A549 (cell line): Measurements from ENCODE around the gene RAPGEF3. TPM values are rescaled to one million over a fixed set of nuclear protein-coding genes. Genes with fewer than 3 reads are reported as not detected.

Source experiments
- ATAC-seq, 2 experiments: fragments of 200-7000 bp in 1 of 2; fragments of >200 bp in 1 of 2; cut with Nextera tagmentation in 1 of 2; cut with Tn5 transposase in 1 of 2; 3 replicates each; pipeline versions ENCODE4 v1.8.0 to v1.9.1; 2018 to 2020; ENCODE audit warnings: mild to moderate bottlenecking in 1 of 2, moderate library complexity in 1 of 2
- CTCF ChIA-PET: fragments of 300-600 bp; sonication (Branson Sonifier 250); formaldehyde crosslinking; extraction: SDS; loops from one replicate; lab custom pipeline; 2021; ENCODE audit warnings: antibody characterized with exemption, inconsistent platforms; lab: Yijun Ruan, JAX
- POLR2A ChIA-PET: fragments of 350-600 bp; formaldehyde crosslinking; extraction: SDS; loops from one replicate; lab custom pipeline; 2021; ENCODE audit warnings: antibody characterized with exemption, inconsistent platforms; lab: Yijun Ruan, JAX
- DNase-seq, 2 experiments: peaks; one replicate each; pipeline versions ENCODE4 v3.0.0 to v3.0.0-alpha.2; 2011 to 2016; ENCODE audit warnings: low read depth in 1 of 2, low spot score in 1 of 2
- FAIRE-seq: peaks from 2 replicates; lab custom pipeline; 2011; peaks lifted over from hg19 to GRCh38; lab: Jason Lieb, UNC
- H3K27ac ChIP-seq, 2 experiments: fragments of >200 bp; sonication (Bioruptor Twin); formaldehyde crosslinking; 3 replicates each; pipeline ENCODE4 v1.5.1; 2016 to 2017
- H3K4me1 ChIP-seq: fragments of >200 bp; sonication (Bioruptor Twin); formaldehyde crosslinking; 3 replicates; pipeline ENCODE4 v1.6.1; 2016
- H3K4me2 ChIP-seq: fragments of >200 bp; sonication (Bioruptor Twin); formaldehyde crosslinking; 3 replicates; pipeline ENCODE4 v1.6.1; 2016
- H3K4me3 ChIP-seq: fragments of >200 bp; sonication (Bioruptor Twin); formaldehyde crosslinking; 3 replicates; pipeline ENCODE4 v1.5.1; 2016
- H3K9me3 ChIP-seq: fragments of >200 bp; sonication (Bioruptor Twin); formaldehyde crosslinking; 3 replicates; pipeline ENCODE4 v1.6.1; 2016
- BHLHE40 ChIP-seq: IDR thresholded peaks from 2 replicates; pipeline ENCODE4 v1.6.1; 2012; ENCODE audit warnings: low read depth, low read length, inconsistent platforms
- EHF ChIP-seq: fragments of 250-450 bp; sonication (Bioruptor Pico); IDR thresholded peaks from 2 replicates; pipeline ENCODE4 v1.5.0; 2020; ENCODE audit warnings: mild to moderate bottlenecking
- EP300 ChIP-seq, 2 experiments: fragments of >200 bp; sonication (Bioruptor Twin); formaldehyde crosslinking; IDR thresholded peaks; 2 replicates in 1 of 2; 3 replicates in 1 of 2; pipeline ENCODE4 v1.6.1; 2016 to 2017
- FOXS1 ChIP-seq: fragments of 250-450 bp; sonication (Bioruptor Pico); IDR thresholded peaks from 2 replicates; pipeline ENCODE4 v1.5.0; 2020; ENCODE audit warnings: mild to moderate bottlenecking, moderate library complexity
- GATA3 ChIP-seq: IDR thresholded peaks from 2 replicates; pipeline ENCODE4 v1.6.1; 2012; ENCODE audit warnings: borderline replicate concordance
- HOXB13 ChIP-seq: fragments of 250-450 bp; sonication (Bioruptor Pico); IDR thresholded peaks from 2 replicates; pipeline ENCODE4 v1.5.0; 2020; ENCODE audit warnings: low read depth, mild to moderate bottlenecking, moderate library complexity
- JUN ChIP-seq, 2 experiments: fragments of >200 bp; sonication (Bioruptor Twin); formaldehyde crosslinking; IDR thresholded peaks; 2 replicates in 1 of 2; 3 replicates in 1 of 2; pipeline ENCODE4 v1.6.1; 2016 to 2017
- JUNB ChIP-seq: fragments of >200 bp; sonication (Bioruptor Twin); formaldehyde crosslinking; IDR thresholded peaks from 2 replicates; pipeline ENCODE4 v1.6.1; 2016
- KDM5A ChIP-seq: fragments of 200-600 bp; sonication (generic); IDR thresholded peaks from 2 replicates; pipeline ENCODE4 v1.6.1; 2016; ENCODE audit warnings: antibody characterized with exemption, mild to moderate bottlenecking
- NR3C1 ChIP-seq: fragments of >200 bp; sonication (Bioruptor Twin); formaldehyde crosslinking; IDR thresholded peaks from 3 replicates; pipeline ENCODE4 v1.6.1; 2017
- RAD21 ChIP-seq, 2 experiments: fragments of >200 bp in 1 of 2; sonication (Bioruptor Twin) in 1 of 2; formaldehyde crosslinking in 1 of 2; IDR thresholded peaks in 1 of 2; conservative IDR thresholded peaks in 1 of 2; 2 replicates in 1 of 2; 3 replicates in 1 of 2; pipeline ENCODE4 v1.6.1; 2012 to 2018; ENCODE audit warnings: inconsistent platforms in 1 of 2
- RFX5 ChIP-seq: fragments of 450-650 bp; IDR thresholded peaks from 2 replicates; pipeline ENCODE4 v1.7.1; 2014; ENCODE audit warnings: antibody characterized with exemption, mild to moderate bottlenecking, moderate library complexity
- SMC3 ChIP-seq: fragments of >200 bp; sonication (Bioruptor Twin); formaldehyde crosslinking; IDR thresholded peaks from 3 replicates; pipeline ENCODE4 v1.6.1; 2018; ENCODE audit warnings: inconsistent platforms
- SREBF2 ChIP-seq: fragments of 450-650 bp; IDR thresholded peaks from 2 replicates; pipeline ENCODE4 v1.6.1; 2014; ENCODE audit warnings: mild to moderate bottlenecking, moderate library complexity
- WGBS: methylation state at CpG from one replicate; pipeline ENCODE4 v1.1.6; 2017; ENCODE audit errors: missing lambda C conversion rate; 5-methylcytosine and 5-hydroxymethylcytosine counted together
- polyA plus RNA-seq, 4 experiments: library from polyadenylated mRNA; depleted of rRNA in 3 of 4; stranded (reverse); fragments of >200 nt; fragmentation: RNase III in 1 of 4; extraction: RNeasy Plus Mini Kit Qiagen cat#74134 plus additional on column Dnase treatment in 1 of 4; gene quantifications; 2 replicates in 3 of 4; 3 replicates in 1 of 4; pipeline ENCODE4 v1.2.3, GENCODE V29; 2011 to 2017
- TF ChIP-seq, protein P1 (sequence below): fragments of 250-450 bp; sonication (Bioruptor Pico); IDR thresholded peaks from 2 replicates; pipeline ENCODE4 v1.5.0; 2021; ENCODE audit warnings: mild to moderate bottlenecking, moderate library complexity, borderline replicate concordance
- TF ChIP-seq, protein P2 (sequence below): fragments of >200 bp; sonication (Bioruptor Twin); formaldehyde crosslinking; IDR thresholded peaks from 3 replicates; pipeline ENCODE4 v1.5.1; 2016
- TF ChIP-seq, protein P3 (sequence below): fragments of 450-650 bp; IDR thresholded peaks from 2 replicates; pipeline ENCODE4 v1.6.1; 2014; ENCODE audit warnings: antibody characterized with exemption
- TF ChIP-seq, protein P4 (sequence below): IDR thresholded peaks from 2 replicates; pipeline ENCODE4 v1.6.1; 2012; ENCODE audit warnings: low read depth, borderline replicate concordance

Gene RAPGEF3
- polyA plus RNA-seq, 2 of the 4 experiments (the other 2 are of a cell fraction) = 0.70 to 0.89 TPM

DNA sequence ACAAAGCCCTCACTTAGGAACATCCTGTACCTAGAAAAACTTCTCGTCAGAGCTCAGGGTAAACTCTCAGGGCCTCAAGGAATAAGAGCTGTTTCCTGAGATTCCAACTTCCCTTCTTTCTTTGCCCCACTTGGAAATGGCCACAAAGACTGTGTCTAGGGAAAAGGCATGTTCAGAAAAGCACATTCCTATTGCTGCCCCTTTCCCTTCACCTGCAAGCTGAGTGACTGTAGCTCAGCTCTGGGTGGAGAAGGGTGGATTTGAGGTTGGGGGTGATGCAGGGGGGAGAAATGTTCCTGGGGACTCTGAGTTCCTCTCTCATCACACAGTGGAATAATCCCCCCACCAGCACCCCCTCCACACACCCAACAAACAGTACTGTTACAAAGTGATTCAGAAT, 40.1 kb downstream of the RAPGEF3 start:
- POLR2A ChIA-PET = no interaction called here

DNA sequence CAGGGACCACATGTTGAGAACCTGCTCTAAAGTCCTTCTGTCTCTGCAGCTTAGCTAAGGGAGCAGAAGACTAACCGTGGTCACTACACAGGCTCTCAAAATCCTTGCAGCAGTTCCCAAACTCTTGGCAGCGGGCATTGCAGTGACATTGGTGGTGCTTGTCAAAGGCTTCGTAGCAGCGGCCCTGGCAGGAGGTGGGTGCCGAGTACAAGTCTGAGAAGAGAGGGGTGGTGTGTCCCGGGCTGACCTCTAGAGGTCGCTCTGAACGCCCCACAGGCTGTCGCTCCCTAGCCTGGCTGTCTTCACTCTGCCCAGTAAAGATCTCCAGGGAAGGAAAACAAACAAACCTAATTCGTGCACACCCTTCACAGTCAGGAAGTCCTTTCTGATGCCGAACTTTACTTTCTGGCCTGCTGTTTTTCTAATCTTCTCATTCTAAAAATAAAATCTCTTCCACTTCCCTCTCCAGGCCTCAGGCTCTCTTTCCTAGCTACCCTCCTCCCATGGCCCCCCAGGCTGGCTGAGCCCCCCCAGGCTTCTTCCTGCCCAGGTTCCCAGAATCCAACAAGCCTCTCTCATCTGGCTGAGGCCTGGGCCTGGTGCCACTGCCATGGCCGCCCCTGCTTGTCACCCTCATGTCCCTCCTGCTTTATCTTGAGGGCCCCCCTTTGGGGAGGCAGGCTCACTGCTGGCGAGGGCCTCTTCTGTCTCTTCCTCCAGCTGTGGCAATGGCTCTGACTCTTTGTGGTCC, 41.1 kb downstream of the RAPGEF3 start:
- peak overlapping the region; percentile 42 to 50 for H3K27ac ChIP-seq
- H3K4me3 ChIP-seq = no peak overlapping the region
- ATAC-seq (peak; percentile 81 to 94), DNase-seq (peak; percentile 83 to 91), FAIRE-seq (no peak)
- H3K9me3 ChIP-seq = no peaks in the 10 kb centered on the region
- CTCF ChIA-PET = interaction anchor here (0.8 to 17.4 kb wide), 11 partner anchors 10 to 901 kb away, joined by 3 to 343 read pairs (median 28); partner anchors contain the start of genes ENDOU, RAPGEF3, RPAP3 and SLC48A1
- 33% methylated on average over 13 of the region's 13 CpGs for WGBS
- POLR2A ChIA-PET = no interaction called here
- peak overlapping the region; percentile 45 for H3K4me2 ChIP-seq
- TF ChIP-seq RAD21 (conservative IDR thresholded peaks at IDR 0.05 in 1 of 2, IDR thresholded peaks at IDR 0.05 in 1 of 2) = peak; percentile 35 to 47; a peak in 3 of 5 replicates
- TF ChIP-seq EHF (CRISPR knock-in tag) = no peak
- no peak for TF ChIP-seq GATA3
- TF ChIP-seq, protein P1, sequence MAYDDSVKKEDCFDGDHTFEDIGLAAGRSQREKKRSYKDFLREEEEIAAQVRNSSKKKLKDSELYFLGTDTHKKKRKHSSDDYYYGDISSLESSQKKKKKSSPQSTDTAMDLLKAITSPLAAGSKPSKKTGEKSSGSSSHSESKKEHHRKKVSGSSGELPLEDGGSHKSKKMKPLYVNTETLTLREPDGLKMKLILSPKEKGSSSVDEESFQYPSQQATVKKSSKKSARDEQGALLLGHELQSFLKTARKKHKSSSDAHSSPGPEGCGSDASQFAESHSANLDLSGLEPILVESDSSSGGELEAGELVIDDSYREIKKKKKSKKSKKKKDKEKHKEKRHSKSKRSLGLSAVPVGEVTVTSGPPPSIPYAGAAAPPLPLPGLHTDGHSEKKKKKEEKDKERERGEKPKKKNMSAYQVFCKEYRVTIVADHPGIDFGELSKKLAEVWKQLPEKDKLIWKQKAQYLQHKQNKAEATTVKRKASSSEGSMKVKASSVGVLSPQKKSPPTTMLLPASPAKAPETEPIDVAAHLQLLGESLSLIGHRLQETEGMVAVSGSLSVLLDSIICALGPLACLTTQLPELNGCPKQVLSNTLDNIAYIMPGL (CRISPR knock-in tag) = no peak
- TF ChIP-seq, protein P2, sequence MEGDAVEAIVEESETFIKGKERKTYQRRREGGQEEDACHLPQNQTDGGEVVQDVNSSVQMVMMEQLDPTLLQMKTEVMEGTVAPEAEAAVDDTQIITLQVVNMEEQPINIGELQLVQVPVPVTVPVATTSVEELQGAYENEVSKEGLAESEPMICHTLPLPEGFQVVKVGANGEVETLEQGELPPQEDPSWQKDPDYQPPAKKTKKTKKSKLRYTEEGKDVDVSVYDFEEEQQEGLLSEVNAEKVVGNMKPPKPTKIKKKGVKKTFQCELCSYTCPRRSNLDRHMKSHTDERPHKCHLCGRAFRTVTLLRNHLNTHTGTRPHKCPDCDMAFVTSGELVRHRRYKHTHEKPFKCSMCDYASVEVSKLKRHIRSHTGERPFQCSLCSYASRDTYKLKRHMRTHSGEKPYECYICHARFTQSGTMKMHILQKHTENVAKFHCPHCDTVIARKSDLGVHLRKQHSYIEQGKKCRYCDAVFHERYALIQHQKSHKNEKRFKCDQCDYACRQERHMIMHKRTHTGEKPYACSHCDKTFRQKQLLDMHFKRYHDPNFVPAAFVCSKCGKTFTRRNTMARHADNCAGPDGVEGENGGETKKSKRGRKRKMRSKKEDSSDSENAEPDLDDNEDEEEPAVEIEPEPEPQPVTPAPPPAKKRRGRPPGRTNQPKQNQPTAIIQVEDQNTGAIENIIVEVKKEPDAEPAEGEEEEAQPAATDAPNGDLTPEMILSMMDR = peak; percentile 55
- TF ChIP-seq HOXB13 (CRISPR knock-in tag) = no peak
- peak; percentile 44; the same call in 2 of the 3 replicates for TF ChIP-seq SMC3
- TF ChIP-seq NR3C1 = no peak
- TF ChIP-seq EP300 (IDR thresholded peaks at IDR 0.05) = no peak
- TF ChIP-seq RFX5 = no peak
- TF ChIP-seq, protein P3, sequence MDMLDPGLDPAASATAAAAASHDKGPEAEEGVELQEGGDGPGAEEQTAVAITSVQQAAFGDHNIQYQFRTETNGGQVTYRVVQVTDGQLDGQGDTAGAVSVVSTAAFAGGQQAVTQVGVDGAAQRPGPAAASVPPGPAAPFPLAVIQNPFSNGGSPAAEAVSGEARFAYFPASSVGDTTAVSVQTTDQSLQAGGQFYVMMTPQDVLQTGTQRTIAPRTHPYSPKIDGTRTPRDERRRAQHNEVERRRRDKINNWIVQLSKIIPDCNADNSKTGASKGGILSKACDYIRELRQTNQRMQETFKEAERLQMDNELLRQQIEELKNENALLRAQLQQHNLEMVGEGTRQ = no peak
- TF ChIP-seq, protein P4, sequence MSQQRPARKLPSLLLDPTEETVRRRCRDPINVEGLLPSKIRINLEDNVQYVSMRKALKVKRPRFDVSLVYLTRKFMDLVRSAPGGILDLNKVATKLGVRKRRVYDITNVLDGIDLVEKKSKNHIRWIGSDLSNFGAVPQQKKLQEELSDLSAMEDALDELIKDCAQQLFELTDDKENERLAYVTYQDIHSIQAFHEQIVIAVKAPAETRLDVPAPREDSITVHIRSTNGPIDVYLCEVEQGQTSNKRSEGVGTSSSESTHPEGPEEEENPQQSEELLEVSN = no peak
- H3K4me1 ChIP-seq = peaks cover 9% of the 10 kb centered on the region

More for the DNA sequence above, 40.1 kb downstream of the RAPGEF3 start:
- TF ChIP-seq, protein P2 = no peak
- TF ChIP-seq KDM5A (no peak), SREBF2 (no peak), JUNB (no peak), JUN (IDR thresholded peaks at IDR 0.05) (no peak), BHLHE40 (no peak), HOXB13 (CRISPR knock-in tag) (no peak), FOXS1 (no peak)
- TF ChIP-seq, protein P3 = no peak
- TF ChIP-seq, all 56 proteins: peak for 0
- FAIRE-seq = no peak
- Histone ChIP-seq H3K4me2 (no peak overlapping the region), H3K4me1 (peaks cover 9% of the 10 kb centered on the region), H3K4me3 (no peak overlapping the region), H3K27ac (no peak overlapping the region), H3K9me3 (no peaks in the 10 kb centered on the region)
- CTCF ChIA-PET = interaction anchor here (0.6 to 17.4 kb wide), 9 partner anchors 11 to 1028 kb away, joined by 3 to 343 read pairs (median 37); partner anchors contain the start of genes ENDOU, RAPGEF3, RPAP3 and SLC48A1
- no peak for ATAC-seq
- DNase-seq = no peak
- WGBS = 87% methylated on average over 1 of the region's 1 CpG
